H1 (cell line): ENCODE results near the gene ADCY1. TPM values are rescaled to one million over a fixed set of nuclear protein-coding genes. Genes with fewer than 3 reads are reported as not detected.
"Not testable (repeated sequence)": the region's sequence is repeated elsewhere in the genome, so short reads cannot be mapped to it uniquely, and the experiment has no call there.

ENCODE experiments used
- CTCF ChIA-PET: fragments of 300-600 bp; sonication (Branson Sonifier 250); formaldehyde crosslinking; loops from one replicate; lab custom pipeline; 2021; ENCODE audit not compliant: partially characterized antibody; lab: Charles Lee
- POLR2A ChIA-PET: fragments of 300-600 bp; sonication (Branson Sonifier 250); formaldehyde crosslinking; loops from one replicate; lab custom pipeline; 2021; ENCODE audit warnings: inconsistent platforms; ENCODE audit not compliant: partially characterized antibody; lab: Charles Lee
- DNase-seq, 2 experiments: peaks; one replicate each; pipeline versions ENCODE4 v3.0.0 to v3.0.0-alpha.2; 2010 to 2022; ENCODE audit warnings: low spot score in 2 of 2, low read depth in 1 of 2, mixed read lengths in 1 of 2
- FAIRE-seq: peaks from 2 replicates; lab custom pipeline; 2011; peaks lifted over from hg19 to GRCh38; lab: Jason Lieb, UNC
- H2AFZ ChIP-seq: 2 replicates; pipeline ENCODE4 v1.8.1; 2012; ENCODE audit warnings: low read length, inconsistent platforms
- H2AK5ac ChIP-seq: 2 replicates; pipeline ENCODE4 v1.6.1; 2013; ENCODE audit warnings: low read depth, low read length
- H2BK120ac ChIP-seq: replicated peaks from 2 replicates; pipeline ENCODE3; 2013; ENCODE audit warnings: low read depth, low read length, inconsistent platforms
- H2BK12ac ChIP-seq: 2 replicates; pipeline ENCODE4 v1.6.1; 2013; ENCODE audit warnings: low read depth, low read length
- H2BK15ac ChIP-seq: 2 replicates; pipeline ENCODE4 v1.6.1; 2013; ENCODE audit warnings: low read length
- H2BK20ac ChIP-seq: 2 replicates; pipeline ENCODE4 v1.6.1; 2013; ENCODE audit warnings: low read length
- H2BK5ac ChIP-seq: 2 replicates; pipeline ENCODE4 v1.6.1; 2013; ENCODE audit warnings: low read depth, low read length
- H3K14ac ChIP-seq: 2 replicates; pipeline ENCODE4 v1.6.1; 2013; ENCODE audit warnings: inconsistent platforms; ENCODE audit not compliant: insufficient read length
- H3K18ac ChIP-seq: 2 replicates; pipeline ENCODE4 v1.6.1; 2013; ENCODE audit warnings: low read length; ENCODE audit errors: extremely low read depth
- H3K23ac ChIP-seq: 2 replicates; pipeline ENCODE4 v1.6.1; 2013; ENCODE audit warnings: inconsistent platforms; ENCODE audit not compliant: insufficient read length
- H3K23me2 ChIP-seq: 2 replicates; pipeline ENCODE4 v1.6.1; 2013; ENCODE audit warnings: low read depth, low read length
- H3K27ac ChIP-seq: 2 replicates; pipeline ENCODE4 v1.6.1; 2011; ENCODE audit warnings: low read depth, low read length, inconsistent platforms
- H3K27me3 ChIP-seq, 4 experiments: replicated peaks in 1 of 4; 1 replicate in 1 of 4; 2 replicates in 3 of 4; pipeline versions ENCODE4 v1.6.1 to v1.8.1; 2011 to 2013; ENCODE audit warnings: low read length in 3 of 4, mild to moderate bottlenecking in 3 of 4, inconsistent platforms in 2 of 4, mixed read lengths in 2 of 4, moderate library complexity in 1 of 4; ENCODE audit not compliant: control insufficient read depth in 3 of 4, insufficient read depth in 3 of 4; ENCODE audit errors: extremely low read depth in 1 of 4
- H3K36me3 ChIP-seq, 4 experiments: 2 replicates each; pipeline versions ENCODE4 v1.6.1 to v1.8.1; 2011 to 2013; ENCODE audit warnings: mild to moderate bottlenecking in 4 of 4, low read length in 3 of 4, moderate library complexity in 2 of 4, control low read depth in 1 of 4, inconsistent platforms in 1 of 4; ENCODE audit not compliant: insufficient read depth in 4 of 4, control insufficient read depth in 2 of 4
- H3K4ac ChIP-seq: replicated peaks from 2 replicates; pipeline ENCODE3; 2013; ENCODE audit warnings: low read length, low read depth, mixed read lengths, inconsistent platforms; ENCODE audit not compliant: insufficient read length
- H3K4me1 ChIP-seq, 4 experiments: replicated peaks in 1 of 4; 1 replicate in 1 of 4; 2 replicates in 3 of 4; pipeline versions ENCODE4 v1.6.1 to v1.8.1; 2011 to 2013; ENCODE audit warnings: low read length in 3 of 4, inconsistent platforms in 2 of 4, mixed read lengths in 1 of 4; ENCODE audit not compliant: insufficient read depth in 4 of 4, control insufficient read depth in 3 of 4
- H3K4me2 ChIP-seq, 2 experiments: 2 replicates each; pipeline versions ENCODE4 v1.6.1 to v1.8.1; 2011 to 2013; ENCODE audit warnings: low read depth in 2 of 2, low read length in 2 of 2, control low read depth in 1 of 2, inconsistent platforms in 1 of 2, mild to moderate bottlenecking in 1 of 2; ENCODE audit not compliant: insufficient read depth in 1 of 2
- H3K4me3 ChIP-seq, 4 experiments: fragments of 200-600, 300-600 bp in 1 of 4; sonication (generic), shearing (Covaris generic), sonication (Bioruptor Twin) in 1 of 4; 2 replicates each; pipeline versions ENCODE4 v1.5.1 to v1.8.1; 2011 to 2016; ENCODE audit warnings: low read length in 4 of 4, low read depth in 3 of 4, control low read depth in 2 of 4, inconsistent platforms in 2 of 4, mild to moderate bottlenecking in 2 of 4, mixed read lengths in 1 of 4, moderate library complexity in 1 of 4; ENCODE audit not compliant: insufficient read depth in 2 of 4; ENCODE audit errors: extremely low read depth in 1 of 4
- H3K56ac ChIP-seq: replicated peaks from 2 replicates; pipeline ENCODE3; 2013; ENCODE audit warnings: low read depth, mild to moderate bottlenecking, mixed read lengths, low read length, inconsistent platforms; ENCODE audit not compliant: insufficient read length
- H3K79me1 ChIP-seq: 2 replicates; pipeline ENCODE4 v1.6.1; 2013; ENCODE audit warnings: low read depth, low read length, control low read depth
- H3K79me2 ChIP-seq, 2 experiments: 2 replicates each; pipeline versions ENCODE4 v1.6.1 to v1.8.1; 2012 to 2013; ENCODE audit warnings: low read length in 2 of 2, mild to moderate bottlenecking in 2 of 2, inconsistent platforms in 1 of 2; ENCODE audit not compliant: insufficient read depth in 2 of 2, control insufficient read depth in 1 of 2
- H3K9ac ChIP-seq, 4 experiments: replicated peaks in 1 of 4; 1 replicate in 1 of 4; 2 replicates in 3 of 4; pipeline versions ENCODE4 v1.6.1 to v1.8.1; 2011 to 2013; ENCODE audit warnings: low read depth in 3 of 4, low read length in 3 of 4, control low read depth in 2 of 4, mild to moderate bottlenecking in 2 of 4, moderate library complexity in 2 of 4, inconsistent platforms in 1 of 4; ENCODE audit errors: extremely low read depth in 1 of 4
- H3K9me3 ChIP-seq, 2 experiments: 2 replicates each; pipeline versions ENCODE4 v1.6.1 to v1.8.1; 2012 to 2013; ENCODE audit warnings: mild to moderate bottlenecking in 2 of 2, moderate library complexity in 2 of 2, control low read depth in 1 of 2, inconsistent platforms in 1 of 2, low read depth in 1 of 2, low read length in 1 of 2, mixed read lengths in 1 of 2; ENCODE audit not compliant: insufficient read depth in 2 of 2
- H4K20me1 ChIP-seq, 2 experiments: replicated peaks in 1 of 2; 2 replicates each; pipeline versions ENCODE3 to v1.8.1; 2011 to 2013; ENCODE audit warnings: inconsistent platforms in 2 of 2, low read length in 2 of 2, mild to moderate bottlenecking in 1 of 2; ENCODE audit not compliant: insufficient read depth in 2 of 2, control insufficient read depth in 1 of 2
- H4K5ac ChIP-seq: 2 replicates; pipeline ENCODE4 v1.6.1; 2013; ENCODE audit warnings: low read length, low read depth, mixed read lengths, inconsistent platforms; ENCODE audit not compliant: insufficient read length
- H4K8ac ChIP-seq: 2 replicates; pipeline ENCODE4 v1.8.0; 2013; ENCODE audit warnings: mild to moderate bottlenecking, moderate library complexity, low read length, inconsistent platforms; ENCODE audit not compliant: insufficient read depth; ENCODE audit errors: extremely low read depth
- H4K91ac ChIP-seq: replicated peaks from 2 replicates; pipeline ENCODE3; 2013; ENCODE audit warnings: low read length, mixed read lengths, inconsistent platforms; ENCODE audit not compliant: insufficient read length
- WGBS, 2 experiments: shearing (Covaris generic) in 1 of 2; methylation state at CpG; one replicate each; pipeline versions ENCODE4 v1.1.6 to v1.1.7; 2013 to 2015; ENCODE audit warnings: low lambda C conversion rate in 2 of 2, mixed read lengths in 2 of 2, inconsistent platforms in 1 of 2, low coverage in 1 of 2, missing lambda C conversion rate in 1 of 2; ENCODE audit not compliant: insufficient replicate concordance in 2 of 2, insufficient coverage in 1 of 2, insufficient read length in 1 of 2; ENCODE audit errors: extremely low coverage in 1 of 2, missing lambda C conversion rate in 1 of 2; 5-methylcytosine and 5-hydroxymethylcytosine counted together
- polyA plus RNA-seq, 7 experiments: library from polyadenylated mRNA; depleted of rRNA in 3 of 7; stranded (reverse) in 5 of 7; unstranded in 2 of 7; fragments of >200 nt in 5 of 7; fragments of 200-250 nt in 2 of 7; gene quantifications; 1 replicate in 5 of 7; 2 replicates in 1 of 7; 4 replicates in 1 of 7; pipeline versions ENCODE4 v1.2.1 to v1.2.3, GENCODE V29; 2011 to 2013; ENCODE audit warnings: missing spikeins in 2 of 7, mixed read lengths in 2 of 7
- total RNA-seq: library from RNA; stranded (reverse); fragmentation: NEBNext Ultra II Directional; extraction: Animal tissue kit (Norgen Biotek cat#: 25700); gene quantifications from 2 replicates; pipeline ENCODE4 v1.2.1, GENCODE V29; 2021

ADCY1 gene
- total and polyA plus RNA-seq, 2 of the 8 experiments (the other 6 are each of a cell fraction or from before 2014, with no cell fraction given) = 7.9 to 26.9 TPM

- H4K8ac ChIP-seq, H3K27me3 ChIP-seq, H3K56ac ChIP-seq, H3K36me3 ChIP-seq, H2BK20ac ChIP-seq, H2BK12ac ChIP-seq, H2BK120ac ChIP-seq, H3K4me2 ChIP-seq, CTCF ChIA-PET, H3K9ac ChIP-seq, H4K91ac ChIP-seq, H3K79me2 ChIP-seq, H3K23ac ChIP-seq, H2AFZ ChIP-seq, H3K4ac ChIP-seq, H3K9me3 ChIP-seq, FAIRE-seq, H2AK5ac ChIP-seq, H4K20me1 ChIP-seq, H4K5ac ChIP-seq, H3K79me1 ChIP-seq, H3K27ac ChIP-seq, DNase-seq, H3K4me3 ChIP-seq, H2BK5ac ChIP-seq, POLR2A ChIA-PET, H3K14ac ChIP-seq, H2BK15ac ChIP-seq, H3K4me1 ChIP-seq, H3K23me2 ChIP-seq, H3K18ac ChIP-seq: not testable (repeated sequence)
- 85% methylated on average over 3 of the region's 3 CpGs; no CpG with 5 or more reads in 1 of the 2 experiments for WGBS, 2 experiments
These were observed 188.2 kb downstream of the ADCY1 start for GRCh38 chr7:45762225-45762994.
